Mesenteric fat pad (tissue), 1 donor: ENCODE measurements around the gene ARHGAP44. TPM values are rescaled to one million over a fixed set of nuclear protein-coding genes. Genes with fewer than 3 reads are reported as not detected.

ENCODE experiments used
- DNase-seq: peaks from one replicate; pipeline ENCODE4 v3.0.0-alpha.2; 2020; ENCODE audit warnings: low spot score
- microRNA-seq: library from miRNA; unstranded; fragments of <30 nt; microRNA quantifications from one replicate; pipeline ENCODE4 v1.2.0, GENCODE V29; 2020; ENCODE audit warnings: borderline number of aligned reads
- total RNA-seq: library from RNA; stranded (reverse); fragmentation: NEBNext Ultra II Directional; extraction: Animal tissue kit (Norgen Biotek cat#: 25700); gene quantifications from one replicate; pipeline ENCODE4 v1.2.1, GENCODE V29; 2021
- donor health status: DM: yes; HTN: yes; CAD: no.

ARHGAP44 gene
- total RNA-seq, 1 donor from 2014 or later, result 4.1 TPM

- DNase-seq, result peak; percentile 98
Measured at GRCh38 chr17:13017655-13018459, 228.6 kb downstream of the ARHGAP44 start, which contains the start of gene ELAC2. Gene ELAC2 (minus strand): TSS chr17:13018027. CDS start chr17:13017947, 80 bp downstream.

GRCh38 chr17:13024016-13024415, 234.7 kb downstream of the ARHGAP44 start:
- no peak for DNase-seq

DNA sequence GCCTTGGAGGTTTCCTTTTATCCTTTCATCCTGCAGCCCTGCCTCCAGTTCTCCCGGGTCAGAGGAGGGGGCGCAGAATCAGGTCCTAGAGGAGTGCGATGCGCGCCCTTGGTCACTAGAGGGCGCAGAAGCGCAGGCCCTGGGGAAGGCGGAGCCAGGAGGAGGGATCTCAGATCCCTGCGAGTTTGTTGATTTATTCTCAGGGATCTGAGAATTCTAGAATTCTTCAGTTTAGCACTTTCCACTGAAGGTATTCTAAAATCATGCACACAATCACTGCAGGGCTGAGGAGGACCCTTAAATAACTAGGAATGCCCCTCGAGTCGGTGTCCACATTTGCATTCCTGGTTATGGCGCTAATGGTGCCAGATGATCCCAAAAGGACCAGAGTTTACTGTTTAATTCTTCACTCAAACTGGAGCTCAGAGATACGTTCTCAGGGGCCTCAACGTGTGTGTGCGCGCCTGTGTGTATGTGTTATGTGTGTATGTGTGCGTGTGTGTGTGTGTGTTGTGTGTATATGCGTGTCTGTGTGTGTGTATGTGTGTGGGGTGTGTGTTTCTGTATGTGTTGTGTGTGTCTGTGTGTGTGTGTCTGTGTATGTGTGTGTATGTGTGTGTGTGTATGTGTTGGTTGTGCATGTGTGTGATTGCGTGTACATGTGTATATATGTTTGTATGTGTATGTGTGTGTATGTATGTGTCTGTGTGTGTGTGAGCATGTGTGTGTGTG, 235.4 kb downstream of the ARHGAP44 start:
- no peak for DNase-seq

DNA sequence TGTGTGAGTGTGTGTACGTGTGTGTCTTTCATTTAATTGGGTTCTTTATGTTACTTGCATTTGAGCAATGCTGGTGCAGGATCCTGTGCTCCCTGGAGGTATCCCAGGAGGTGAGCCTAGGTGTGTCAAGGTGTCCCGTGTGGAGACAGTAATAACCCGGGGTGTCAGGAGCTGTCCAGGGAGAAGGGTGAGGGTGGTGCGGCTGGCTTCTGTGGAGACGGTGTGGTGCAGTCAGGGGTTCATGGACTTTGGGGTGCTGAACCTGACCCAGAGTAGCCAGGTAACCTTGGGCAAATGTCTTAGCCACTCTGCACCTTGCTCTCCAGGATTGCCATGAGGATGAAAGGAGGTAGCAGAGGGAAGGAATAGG, 235.9 kb downstream of the ARHGAP44 start:
- DNase-seq, result no peak

DNA sequence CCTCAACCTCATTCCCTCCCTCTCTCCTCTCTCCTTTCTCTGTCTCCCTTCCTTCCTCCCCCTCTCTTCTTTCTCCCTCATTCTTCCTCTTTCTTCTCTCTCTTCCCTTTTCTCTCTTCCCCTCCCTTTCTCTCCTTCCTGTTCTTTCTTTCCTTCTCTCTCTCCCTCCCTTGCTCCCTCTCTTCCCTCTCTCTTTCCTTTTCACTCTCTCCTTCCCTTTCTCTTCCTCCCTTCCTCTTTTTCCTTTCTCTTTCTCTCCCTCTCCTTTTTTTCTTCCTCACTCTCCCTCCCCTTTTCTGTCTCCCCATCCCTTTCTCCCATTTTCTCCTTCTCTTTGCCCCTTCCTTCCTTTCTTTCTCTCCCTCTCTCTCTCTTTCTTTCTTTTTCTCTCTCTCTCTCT, 236.4 kb downstream of the ARHGAP44 start:
- DNase-seq, result no peak

- no peak for DNase-seq
Measured at GRCh38 chr17:13027246-13027645, 237.9 kb downstream of the ARHGAP44 start.

DNA sequence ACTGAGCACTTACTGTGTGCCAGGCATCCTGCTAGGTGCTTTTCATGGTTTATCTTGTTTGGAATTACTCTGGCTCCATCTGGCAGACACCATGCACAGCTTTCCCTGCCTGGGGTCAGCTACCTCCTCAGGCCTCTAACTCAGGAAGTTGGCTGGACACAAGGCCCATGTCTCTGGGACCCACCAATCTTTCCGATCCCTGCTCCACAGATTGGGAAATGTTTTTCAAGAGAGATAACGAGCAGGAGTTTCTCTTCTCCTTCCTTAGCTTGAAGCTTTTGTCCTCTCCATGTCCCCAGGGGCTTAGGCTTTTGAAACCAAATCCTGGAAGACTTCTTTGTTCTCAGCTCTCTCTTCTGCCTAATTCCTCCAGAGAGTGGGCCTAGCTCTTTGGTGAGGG, 240.0 kb downstream of the ARHGAP44 start:
- DNase-seq, result no peak

DNA sequence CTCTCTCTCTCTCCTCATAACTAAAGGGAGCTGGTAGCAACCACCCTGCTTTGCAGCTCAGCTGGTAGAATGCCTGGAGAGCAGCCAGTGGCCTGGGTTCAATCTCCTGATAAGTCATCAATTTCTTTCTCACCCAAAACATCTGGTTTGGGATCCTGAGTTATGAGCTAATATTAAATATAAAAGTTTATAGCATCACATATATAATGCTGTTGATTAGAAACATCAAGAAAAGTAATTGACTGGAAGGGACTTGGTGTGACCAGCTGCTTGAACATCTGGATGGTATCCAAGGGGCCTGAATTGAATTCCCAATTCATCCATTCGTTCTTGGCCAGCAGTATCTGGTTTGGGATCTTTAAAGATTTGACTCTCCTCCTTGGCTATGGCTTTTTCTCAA, 240.8 kb downstream of the ARHGAP44 start:
- no peak for DNase-seq

DNA sequence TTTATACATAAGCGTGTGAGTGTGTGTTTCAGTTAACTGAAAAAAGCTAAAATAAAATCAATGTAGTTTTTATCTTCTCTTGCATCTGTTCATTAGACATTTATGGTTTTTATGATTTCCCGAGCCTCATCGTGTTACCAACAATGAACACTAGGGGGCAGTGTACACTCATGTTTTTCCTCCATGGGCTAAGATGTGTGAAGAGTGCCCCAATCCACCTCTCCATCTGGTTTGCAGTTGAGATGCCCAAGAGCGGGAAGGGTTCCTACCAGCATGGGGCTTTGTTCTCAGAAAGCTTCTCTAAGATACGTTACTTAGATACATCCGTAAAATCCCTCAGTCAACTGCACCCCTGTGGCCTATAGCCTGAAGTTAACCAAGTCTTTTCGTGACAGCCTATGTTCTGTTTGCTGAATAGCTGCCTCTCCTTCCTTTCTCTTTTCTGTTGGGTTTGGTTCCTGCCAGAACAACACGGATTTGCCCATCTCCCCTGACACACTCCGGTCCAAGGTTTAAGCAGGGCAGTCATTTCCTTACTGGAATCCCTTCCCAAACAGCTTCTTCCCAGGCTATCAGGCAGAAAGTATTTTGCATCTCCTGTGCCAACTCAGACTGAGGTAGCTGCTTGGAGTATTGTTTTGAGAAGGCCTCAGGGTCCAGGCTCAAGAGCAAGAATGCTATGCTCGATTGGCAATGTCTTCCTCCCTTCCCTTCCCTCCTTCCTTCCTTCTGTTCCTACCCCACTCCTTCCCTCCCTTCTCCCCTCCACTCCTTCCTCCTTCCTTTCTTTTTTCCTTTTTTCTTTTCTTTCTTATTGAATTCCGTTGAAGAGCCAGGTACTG, 241.4 kb downstream of the ARHGAP44 start:
- no peak for DNase-seq

- no peak for DNase-seq
Measured at GRCh38 chr17:13031718-13032350, 242.5 kb downstream of the ARHGAP44 start.

GRCh38 chr17:13035420-13035819, 246.1 kb downstream of the ARHGAP44 start:
- DNase-seq, result no peak

DNA sequence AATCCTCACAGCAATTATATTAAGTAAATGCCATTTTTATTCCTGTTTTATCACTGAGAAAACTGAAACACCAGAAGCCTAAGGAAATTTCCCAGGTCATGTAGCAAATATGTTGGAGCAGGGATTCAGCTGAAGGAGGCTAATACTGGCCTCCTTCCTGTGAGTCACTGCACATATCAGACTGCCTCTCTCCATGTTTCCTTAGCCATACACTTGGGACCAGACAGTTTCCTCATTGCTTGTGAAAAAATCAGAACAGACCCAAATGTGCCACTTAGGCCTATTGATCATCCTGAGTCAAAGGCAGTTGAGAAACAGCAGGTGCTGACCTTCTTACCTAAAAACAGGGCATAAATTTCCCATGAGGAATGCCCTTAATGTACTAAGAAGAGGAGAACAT, 247.5 kb downstream of the ARHGAP44 start:
- DNase-seq, result no peak

- DNase-seq, result no peak
Measured at GRCh38 chr17:13038931-13039665, 249.8 kb downstream of the ARHGAP44 start.

Small RNA genes lying within 50 kb of the gene (microRNA-seq; reads per million reads assigned to microRNA genes)
- gene MIR1269B, result not detected

Other genes with a start within 250 kb of the ARHGAP44 start
- gene MYOCD, start 123.6 kb upstream of the ARHGAP44 start, total RNA-seq, result 4.5 TPM
- 54.8 TPM for gene ELAC2, start 228.5 kb downstream of the ARHGAP44 start, total RNA-seq